HG03342 (cell line): ENCODE results near the gene PLCH2.
"Not testable (repeated sequence)": the region's sequence is repeated elsewhere in the genome, so short reads cannot be mapped to it uniquely, and the experiment has no call there.

ENCODE experiments used
- ATAC-seq: cut with Tn5 transposase; IDR thresholded peaks from one replicate; pipeline ENCODE4 v1.9.1; 2021; ENCODE audit warnings: mild to moderate bottlenecking, moderate library complexity; ENCODE audit not compliant: unreplicated experiment

The PLCH2 gene

GRCh38 chr1:2540816-2541492, 64.9 kb downstream of the PLCH2 start:
- ATAC-seq, result no peak

GRCh38 chr1:2541619-2542245, 65.6 kb downstream of the PLCH2 start:
- ATAC-seq, result no peak

- ATAC-seq, result no peak
Observed at GRCh38 chr1:2542246-2542915, 66.3 kb downstream of the PLCH2 start.

- no peak for ATAC-seq
Observed at GRCh38 chr1:2543543-2544092, 67.5 kb downstream of the PLCH2 start.

GRCh38 chr1:2544093-2544874, 68.2 kb downstream of the PLCH2 start:
- no peak for ATAC-seq

- no peak for ATAC-seq
Observed at GRCh38 chr1:2544875-2545640, 69.0 kb downstream of the PLCH2 start.

GRCh38 chr1:2545754-2546514, 69.8 kb downstream of the PLCH2 start:
- peak; percentile 28 for ATAC-seq

GRCh38 chr1:2546515-2547209, 70.6 kb downstream of the PLCH2 start:
- ATAC-seq, result peak; percentile 38

GRCh38 chr1:2547210-2548067, 71.3 kb downstream of the PLCH2 start:
- no peak for ATAC-seq

GRCh38 chr1:2548068-2548589, 72.0 kb downstream of the PLCH2 start:
- no peak for ATAC-seq

- ATAC-seq, result not testable (repeated sequence)
Observed at GRCh38 chr1:2549367-2550029, 73.4 kb downstream of the PLCH2 start.

- not testable (repeated sequence) for ATAC-seq
Observed at GRCh38 chr1:2550309-2550861, 74.3 kb downstream of the PLCH2 start.

GRCh38 chr1:2551544-2551943, 75.5 kb downstream of the PLCH2 start:
- ATAC-seq, result not testable (repeated sequence)

GRCh38 chr1:2552189-2552588, 76.1 kb downstream of the PLCH2 start:
- no peak for ATAC-seq

GRCh38 chr1:2553076-2553475, 77.0 kb downstream of the PLCH2 start:
- not testable (repeated sequence) for ATAC-seq

GRCh38 chr1:2553871-2554620, 78.0 kb downstream of the PLCH2 start:
- ATAC-seq, result no peak
